ENCODE data around the gene CRISPLD2.

DNA sequence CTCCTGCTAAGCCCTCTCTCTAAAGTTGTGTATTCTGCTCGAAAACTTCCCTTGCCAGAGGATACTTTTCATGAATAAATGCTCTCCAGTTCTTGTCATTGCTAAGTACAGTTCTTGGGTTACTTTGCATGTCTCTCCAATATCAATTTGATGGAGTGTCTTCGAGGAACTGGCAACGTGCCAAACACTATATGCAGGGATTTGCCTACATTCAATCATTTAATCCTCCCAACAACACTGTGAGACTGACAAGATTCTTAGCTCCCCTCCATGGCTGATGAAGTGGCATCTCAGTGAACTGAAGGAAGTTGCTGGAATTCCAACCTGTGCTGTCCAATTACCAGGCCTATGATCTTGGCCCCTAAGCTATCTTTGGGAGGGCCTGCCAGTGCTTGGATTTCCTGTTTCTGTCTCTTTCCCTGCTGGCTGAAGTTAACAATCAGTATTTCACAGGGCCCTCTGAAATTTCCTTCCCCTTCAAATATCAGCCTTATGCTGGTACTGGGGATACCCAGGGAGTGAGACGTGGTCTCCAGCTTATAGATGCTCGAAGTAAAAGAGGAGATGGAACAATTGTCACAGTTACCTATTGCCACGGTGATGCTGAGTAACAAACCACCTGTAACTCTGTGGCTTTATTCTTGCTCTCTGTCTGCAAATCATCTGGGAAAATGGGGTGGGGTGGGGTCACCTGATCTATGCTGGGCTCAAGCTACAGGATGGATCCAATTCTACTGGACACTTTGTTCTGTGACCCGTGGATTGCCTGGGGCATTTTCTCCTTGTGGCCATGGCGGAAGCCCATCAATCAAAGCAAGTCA lies 19.4 kb upstream of the CRISPLD2 start:
- TF ChIP-seq, protein P1, sequence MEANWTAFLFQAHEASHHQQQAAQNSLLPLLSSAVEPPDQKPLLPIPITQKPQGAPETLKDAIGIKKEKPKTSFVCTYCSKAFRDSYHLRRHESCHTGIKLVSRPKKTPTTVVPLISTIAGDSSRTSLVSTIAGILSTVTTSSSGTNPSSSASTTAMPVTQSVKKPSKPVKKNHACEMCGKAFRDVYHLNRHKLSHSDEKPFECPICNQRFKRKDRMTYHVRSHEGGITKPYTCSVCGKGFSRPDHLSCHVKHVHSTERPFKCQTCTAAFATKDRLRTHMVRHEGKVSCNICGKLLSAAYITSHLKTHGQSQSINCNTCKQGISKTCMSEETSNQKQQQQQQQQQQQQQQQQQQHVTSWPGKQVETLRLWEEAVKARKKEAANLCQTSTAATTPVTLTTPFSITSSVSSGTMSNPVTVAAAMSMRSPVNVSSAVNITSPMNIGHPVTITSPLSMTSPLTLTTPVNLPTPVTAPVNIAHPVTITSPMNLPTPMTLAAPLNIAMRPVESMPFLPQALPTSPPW (CRISPR knock-in tag; IDR thresholded peaks at IDR 0.05), result no peak
- TF ChIP-seq CTCF (IDR thresholded peaks at IDR 0.05 in 2 of 3, conservative IDR thresholded peaks at IDR 0.05 in 1 of 3; ENCODE audit: insufficient read depth in 2 of 3, low read depth in 1 of 3, low read length in 3 of 3), result no peak
- TF ChIP-seq, protein P2, sequence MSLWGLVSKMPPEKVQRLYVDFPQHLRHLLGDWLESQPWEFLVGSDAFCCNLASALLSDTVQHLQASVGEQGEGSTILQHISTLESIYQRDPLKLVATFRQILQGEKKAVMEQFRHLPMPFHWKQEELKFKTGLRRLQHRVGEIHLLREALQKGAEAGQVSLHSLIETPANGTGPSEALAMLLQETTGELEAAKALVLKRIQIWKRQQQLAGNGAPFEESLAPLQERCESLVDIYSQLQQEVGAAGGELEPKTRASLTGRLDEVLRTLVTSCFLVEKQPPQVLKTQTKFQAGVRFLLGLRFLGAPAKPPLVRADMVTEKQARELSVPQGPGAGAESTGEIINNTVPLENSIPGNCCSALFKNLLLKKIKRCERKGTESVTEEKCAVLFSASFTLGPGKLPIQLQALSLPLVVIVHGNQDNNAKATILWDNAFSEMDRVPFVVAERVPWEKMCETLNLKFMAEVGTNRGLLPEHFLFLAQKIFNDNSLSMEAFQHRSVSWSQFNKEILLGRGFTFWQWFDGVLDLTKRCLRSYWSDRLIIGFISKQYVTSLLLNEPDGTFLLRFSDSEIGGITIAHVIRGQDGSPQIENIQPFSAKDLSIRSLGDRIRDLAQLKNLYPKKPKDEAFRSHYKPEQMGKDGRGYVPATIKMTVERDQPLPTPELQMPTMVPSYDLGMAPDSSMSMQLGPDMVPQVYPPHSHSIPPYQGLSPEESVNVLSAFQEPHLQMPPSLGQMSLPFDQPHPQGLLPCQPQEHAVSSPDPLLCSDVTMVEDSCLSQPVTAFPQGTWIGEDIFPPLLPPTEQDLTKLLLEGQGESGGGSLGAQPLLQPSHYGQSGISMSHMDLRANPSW (CRISPR knock-in tag; IDR thresholded peaks at IDR 0.05), result no peak
- no peak for TF ChIP-seq U2AF1 (optimal IDR thresholded peaks at IDR 0.05; ENCODE audit: low read depth, low read length)
